ENCODE data around the gene SEMA4D. TPM values are rescaled to one million over a fixed set of nuclear protein-coding genes. Genes with fewer than 3 reads are reported as not detected.

Gene SEMA4D
- total RNA-seq, 1 experiment from 2014 or later: 48.4 TPM

- CTCF ChIA-PET: no interaction called here
- no peaks in the 10 kb centered on the region for H3K9me3 ChIP-seq (ENCODE audit: insufficient read depth, low read depth)
- DNase-seq: no peak
Observed at GRCh38 chr9:89380437-89381307, 117.2 kb downstream of the SEMA4D start.

GRCh38 chr9:89379508-89380115 lies 118.3 kb downstream of the SEMA4D start:
- CTCF ChIA-PET: no interaction called here
- H3K4me2 ChIP-seq: no peak overlapping the region
- intact Hi-C loops (cut with micrococcal nuclease; ENCODE audit: unreplicated experiment): loop anchor here (5.0 kb wide), 1 partner anchor 168 kb away; no protein-coding TSS in a partner anchor
- no peak for DNase-seq
- no peaks in the 10 kb centered on the region for H3K27me3 ChIP-seq (ENCODE audit: insufficient read depth, low read depth)
- H3K4me1 ChIP-seq (replicated peaks; ENCODE audit: insufficient read depth): no peaks in the 10 kb centered on the region
- no peak overlapping the region for H3K4me3 ChIP-seq
- no peak overlapping the region for H2AFZ ChIP-seq
- H3K9me3 ChIP-seq (ENCODE audit: insufficient read depth, low read depth): no peaks in the 10 kb centered on the region
- no peaks in the 10 kb centered on the region for H3F3A ChIP-seq (ENCODE audit: insufficient read depth, low read depth)
- TF ChIP-seq CTCF (conservative IDR thresholded peaks at IDR 0.05): no peak
- no peak for TF ChIP-seq EZH2 (IDR thresholded peaks at IDR 0.05; ENCODE audit: low read depth)
- no peak overlapping the region for H3K27ac ChIP-seq
- no peaks in the 10 kb centered on the region for H4K20me1 ChIP-seq (ENCODE audit: insufficient read depth)
- POLR2A ChIA-PET (ENCODE audit: unreplicated experiment): no interaction called here
- no peaks in the 10 kb centered on the region for H3K79me2 ChIP-seq (ENCODE audit: low read depth)
- H3K36me3 ChIP-seq (ENCODE audit: low read depth): no peaks in the 10 kb centered on the region
- H3K9me2 ChIP-seq (ENCODE audit: insufficient read depth): no peaks in the 10 kb centered on the region
- BruUV-seq (replicated peaks): no TSS peak

More at GRCh38 chr9:89380437-89381307, 117.2 kb downstream of the SEMA4D start:
- Histone ChIP-seq H3K27ac (no peak overlapping the region), H4K20me1 (ENCODE audit: insufficient read depth) (no peaks in the 10 kb centered on the region), H3K4me1 (replicated peaks; ENCODE audit: insufficient read depth) (no peaks in the 10 kb centered on the region), H3K9me2 (ENCODE audit: insufficient read depth) (no peaks in the 10 kb centered on the region), H3K27me3 (ENCODE audit: insufficient read depth, low read depth) (no peaks in the 10 kb centered on the region), H3K79me2 (ENCODE audit: low read depth) (no peaks in the 10 kb centered on the region), H3K4me2 (no peak overlapping the region), H3K4me3 (no peak overlapping the region), H3F3A (ENCODE audit: insufficient read depth, low read depth) (no peaks in the 10 kb centered on the region), H3K36me3 (ENCODE audit: low read depth) (no peaks in the 10 kb centered on the region), H2AFZ (no peak overlapping the region)
- no peak for TF ChIP-seq EZH2 (IDR thresholded peaks at IDR 0.05; ENCODE audit: low read depth)
- no peak for TF ChIP-seq CTCF (conservative IDR thresholded peaks at IDR 0.05)
- POLR2A ChIA-PET (ENCODE audit: unreplicated experiment): interaction anchor here (0.6 kb wide), 1 partner anchor 8 kb away, joined by 5 read pairs; no protein-coding TSS in a partner anchor
- no TSS peak for BruUV-seq (replicated peaks)
- intact Hi-C loops (cut with micrococcal nuclease; ENCODE audit: unreplicated experiment): no loop called here

- H3K9me3 ChIP-seq (ENCODE audit: insufficient read depth, low read depth): no peaks in the 10 kb centered on the region
- no peak for TF ChIP-seq CTCF (conservative IDR thresholded peaks at IDR 0.05)
- TF ChIP-seq EZH2 (IDR thresholded peaks at IDR 0.05; ENCODE audit: low read depth): no peak
- H3K4me3 ChIP-seq: no peak overlapping the region
- no TSS peak for BruUV-seq (replicated peaks)
- intact Hi-C loops (cut with micrococcal nuclease; ENCODE audit: unreplicated experiment): loop anchor here (5.0 kb wide), 1 partner anchor 168 kb away; no protein-coding TSS in a partner anchor
- no peaks in the 10 kb centered on the region for H4K20me1 ChIP-seq (ENCODE audit: insufficient read depth)
- POLR2A ChIA-PET (ENCODE audit: unreplicated experiment): no interaction called here
- H3K9me2 ChIP-seq (ENCODE audit: insufficient read depth): no peaks in the 10 kb centered on the region
- no peak for DNase-seq
- no peak overlapping the region for H3K4me2 ChIP-seq
- H3K27ac ChIP-seq: no peak overlapping the region
- H3K27me3 ChIP-seq (ENCODE audit: insufficient read depth, low read depth): no peaks in the 10 kb centered on the region
- H3K79me2 ChIP-seq (ENCODE audit: low read depth): no peaks in the 10 kb centered on the region
- no peak overlapping the region for H2AFZ ChIP-seq
- H3K36me3 ChIP-seq (ENCODE audit: low read depth): no peaks in the 10 kb centered on the region
- CTCF ChIA-PET: no interaction called here
- no peaks in the 10 kb centered on the region for H3K4me1 ChIP-seq (replicated peaks; ENCODE audit: insufficient read depth)
- H3F3A ChIP-seq (ENCODE audit: insufficient read depth, low read depth): no peaks in the 10 kb centered on the region
Observed at GRCh38 chr9:89379031-89379430, 118.9 kb downstream of the SEMA4D start.

Measured in PC-9 (cell line).